ENCODE measurements around the gene NTRK3.

The NTRK3 gene

GRCh38 chr15:88118035-88118434, 138.5 kb downstream of the NTRK3 start:
- Histone ChIP-seq H3K9me2 (replicated peaks; ENCODE audit: control insufficient read depth, low read length) (no peaks in the 10 kb centered on the region), H4K20me1 (ENCODE audit: control insufficient read depth, insufficient read depth, low read depth, low read length) (no peaks in the 10 kb centered on the region), H3K27me3 (ENCODE audit: control insufficient read depth, low read length) (no peaks in the 10 kb centered on the region), H3K4me3 (ENCODE audit: low read length) (no peak overlapping the region), H3K4me2 (ENCODE audit: low read length) (no peak overlapping the region), H3K9me3 (ENCODE audit: control insufficient read depth, insufficient read depth, low read length) (no peaks in the 10 kb centered on the region), H3K36me3 (ENCODE audit: control insufficient read depth, low read length) (no peaks in the 10 kb centered on the region), H3F3A (ENCODE audit: control insufficient read depth, insufficient read depth) (no peaks in the 10 kb centered on the region), H3K79me2 (ENCODE audit: control insufficient read depth, low read length) (no peaks in the 10 kb centered on the region), H3K27ac (ENCODE audit: low read depth, low read length) (no peak overlapping the region), H3K4me1 (ENCODE audit: control insufficient read depth, low read length) (no peaks in the 10 kb centered on the region)
- TF ChIP-seq EZH2phosphoT487 (IDR thresholded peaks at IDR 0.05; ENCODE audit: borderline replicate concordance, low read length) (no peak), CTCF (IDR thresholded peaks at IDR 0.05; ENCODE audit: low read depth, low read length, poor library complexity, severe bottlenecking) (no peak)

GRCh38 chr15:88115486-88116152, 140.9 kb downstream of the NTRK3 start:
- H3K9me3 ChIP-seq (ENCODE audit: control insufficient read depth, insufficient read depth, low read length): no peaks in the 10 kb centered on the region
- H3K4me2 ChIP-seq (ENCODE audit: low read length): no peak overlapping the region
- H3F3A ChIP-seq (ENCODE audit: control insufficient read depth, insufficient read depth): no peaks in the 10 kb centered on the region
- H4K20me1 ChIP-seq (ENCODE audit: control insufficient read depth, insufficient read depth, low read depth, low read length): no peaks in the 10 kb centered on the region
- no peak overlapping the region for H3K4me3 ChIP-seq (ENCODE audit: low read length)
- H3K27ac ChIP-seq (ENCODE audit: low read depth, low read length): no peak overlapping the region
- TF ChIP-seq EZH2phosphoT487 (IDR thresholded peaks at IDR 0.05; ENCODE audit: borderline replicate concordance, low read length) (no peak), CTCF (IDR thresholded peaks at IDR 0.05; ENCODE audit: low read depth, low read length, poor library complexity, severe bottlenecking) (no peak)
- H3K9me2 ChIP-seq (replicated peaks; ENCODE audit: control insufficient read depth, low read length): no peaks in the 10 kb centered on the region
- no peaks in the 10 kb centered on the region for H3K4me1 ChIP-seq (ENCODE audit: control insufficient read depth, low read length)
- no peaks in the 10 kb centered on the region for H3K79me2 ChIP-seq (ENCODE audit: control insufficient read depth, low read length)
- no peaks in the 10 kb centered on the region for H3K36me3 ChIP-seq (ENCODE audit: control insufficient read depth, low read length)
- no peaks in the 10 kb centered on the region for H3K27me3 ChIP-seq (ENCODE audit: control insufficient read depth, low read length)

GRCh38 chr15:88113613-88114308, 142.8 kb downstream of the NTRK3 start:
- TF ChIP-seq CTCF (IDR thresholded peaks at IDR 0.05; ENCODE audit: low read depth, low read length, poor library complexity, severe bottlenecking): no peak
- no peak for TF ChIP-seq EZH2phosphoT487 (IDR thresholded peaks at IDR 0.05; ENCODE audit: borderline replicate concordance, low read length)
- no peaks in the 10 kb centered on the region for H3K36me3 ChIP-seq (ENCODE audit: control insufficient read depth, low read length)
- H3K4me3 ChIP-seq (ENCODE audit: low read length): no peak overlapping the region
- H3F3A ChIP-seq (ENCODE audit: control insufficient read depth, insufficient read depth): no peaks in the 10 kb centered on the region
- H3K79me2 ChIP-seq (ENCODE audit: control insufficient read depth, low read length): no peaks in the 10 kb centered on the region
- no peaks in the 10 kb centered on the region for H3K9me2 ChIP-seq (replicated peaks; ENCODE audit: control insufficient read depth, low read length)
- H3K27me3 ChIP-seq (ENCODE audit: control insufficient read depth, low read length): no peaks in the 10 kb centered on the region
- no peaks in the 10 kb centered on the region for H3K9me3 ChIP-seq (ENCODE audit: control insufficient read depth, insufficient read depth, low read length)
- H3K4me1 ChIP-seq (ENCODE audit: control insufficient read depth, low read length): no peaks in the 10 kb centered on the region
- H4K20me1 ChIP-seq (ENCODE audit: control insufficient read depth, insufficient read depth, low read depth, low read length): no peaks in the 10 kb centered on the region
- H3K27ac ChIP-seq (ENCODE audit: low read depth, low read length): no peak overlapping the region
- no peak overlapping the region for H3K4me2 ChIP-seq (ENCODE audit: low read length)
